GM19239 (cell line): Measurements from ENCODE around the gene MYZAP.
"Not testable (repeated sequence)": the region's sequence is repeated elsewhere in the genome, so short reads cannot be mapped to it uniquely, and the experiment has no call there.

Experiments
- DNase-seq: peaks from one replicate; pipeline ENCODE4 v3.0.0; 2011; ENCODE audit warnings: low spot score; ENCODE audit not compliant: insufficient read length
- FAIRE-seq: peaks from 2 replicates; lab custom pipeline; 2011; peaks lifted over from hg19 to GRCh38; lab: Jason Lieb, UNC

Gene MYZAP

GRCh38 chr15:57614241-57614640 is 22.5 kb downstream of the MYZAP start:
- FAIRE-seq (no peak), DNase-seq (no peak)

GRCh38 chr15:57615951-57616496 is 24.3 kb downstream of the MYZAP start:
- not testable (repeated sequence) for FAIRE-seq, DNase-seq

- no peak for DNase-seq
- FAIRE-seq, result no peak
Observed at GRCh38 chr15:57618325-57618724, 26.6 kb downstream of the MYZAP start.

GRCh38 chr15:57619746-57620145 is 28.0 kb downstream of the MYZAP start:
- DNase-seq (no peak), FAIRE-seq (no peak)

- FAIRE-seq (no peak), DNase-seq (no peak)
Observed at GRCh38 chr15:57624730-57625129, 33.0 kb downstream of the MYZAP start.

- FAIRE-seq (no peak), DNase-seq (no peak)
Observed at GRCh38 chr15:57625703-57626448, 34.2 kb downstream of the MYZAP start.

GRCh38 chr15:57626713-57627440 is 35.2 kb downstream of the MYZAP start:
- DNase-seq (no peak), FAIRE-seq (no peak)

GRCh38 chr15:57631386-57632110 is 39.8 kb downstream of the MYZAP start:
- DNase-seq, result no peak
- no peak for FAIRE-seq

- no peak for FAIRE-seq
- DNase-seq, result no peak
Observed at GRCh38 chr15:57634290-57634689, 42.6 kb downstream of the MYZAP start.

GRCh38 chr15:57635300-57635909 is 43.7 kb downstream of the MYZAP start:
- FAIRE-seq (no peak), DNase-seq (no peak)

GRCh38 chr15:57637846-57638245 is 46.1 kb downstream of the MYZAP start:
- DNase-seq (no peak), FAIRE-seq (no peak)

- FAIRE-seq, result no peak
Observed at GRCh38 chr15:57639306-57639705, 47.6 kb downstream of the MYZAP start.

GRCh38 chr15:57640930-57641682 is 49.4 kb downstream of the MYZAP start:
- FAIRE-seq (peak; percentile 28), DNase-seq (no peak)

More at GRCh38 chr15:57639306-57639705, 47.6 kb downstream of the MYZAP start:
- no peak for DNase-seq

GRCh38 chr15:57643826-57644225 is 52.1 kb downstream of the MYZAP start:
- FAIRE-seq (no peak), DNase-seq (no peak)

GRCh38 chr15:57646087-57646486 is 54.4 kb downstream of the MYZAP start:
- no peak for FAIRE-seq
- DNase-seq, result no peak

- DNase-seq (no peak), FAIRE-seq (peak; percentile 33)
Observed at GRCh38 chr15:57647071-57647790, 55.5 kb downstream of the MYZAP start.

GRCh38 chr15:57647791-57648130 is 56.1 kb downstream of the MYZAP start:
- no peak for DNase-seq

GRCh38 chr15:57649138-57649537 is 57.4 kb downstream of the MYZAP start:
- no peak for DNase-seq
- no peak for FAIRE-seq

More at GRCh38 chr15:57647791-57648130, 56.1 kb downstream of the MYZAP start:
- FAIRE-seq, result no peak

- FAIRE-seq (no peak), DNase-seq (no peak)
Observed at GRCh38 chr15:57651445-57651844, 59.7 kb downstream of the MYZAP start.
